ENCODE results near the gene CEBPA.

The CEBPA gene

DNA sequence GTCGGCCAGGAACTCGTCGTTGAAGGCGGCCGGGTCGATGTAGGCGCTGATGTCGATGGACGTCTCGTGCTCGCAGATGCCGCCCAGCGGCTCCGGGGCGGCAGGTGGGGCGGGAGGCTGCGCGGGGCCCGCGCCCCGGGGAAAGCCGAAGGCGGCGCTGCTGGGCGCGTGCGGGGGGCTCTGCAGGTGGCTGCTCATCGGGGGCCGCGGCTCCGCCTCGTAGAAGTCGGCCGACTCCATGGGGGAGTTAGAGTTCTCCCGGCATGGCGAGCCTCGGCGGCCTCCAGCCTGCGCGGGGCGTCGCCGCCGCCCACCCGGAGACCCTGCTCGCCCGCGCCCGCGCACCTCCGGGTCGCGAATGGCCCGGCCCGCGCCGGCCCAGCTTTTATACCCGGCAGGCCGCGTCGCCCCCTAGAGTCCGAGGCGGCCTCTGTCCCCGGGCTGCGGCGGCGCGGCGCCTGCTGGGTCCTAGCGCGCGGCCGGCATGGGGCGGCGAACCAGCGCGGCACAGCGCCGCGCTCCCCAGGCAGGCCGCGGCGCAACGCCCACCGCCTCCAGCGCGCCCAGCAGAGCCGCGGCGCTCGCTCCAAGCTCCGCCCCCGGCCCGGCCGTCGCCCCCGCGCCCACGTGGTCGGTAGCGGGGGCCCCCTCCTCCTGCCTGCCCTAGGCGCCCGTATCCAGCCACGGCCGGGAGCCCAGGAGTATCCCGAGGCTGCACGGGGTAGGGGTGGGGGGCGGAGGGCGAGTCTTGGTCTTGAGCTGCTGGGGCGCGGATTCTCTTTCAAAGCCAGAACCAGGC, at the start of gene CEBPA:
CEBPA (minus strand) TSS at position 360 of the 799 bp plus-strand sequence; CDS start at position 240, 120 bp downstream.
- no peak for DNase-seq

GRCh38 chr19:33350538-33351309, 48.4 kb upstream of the CEBPA start:
- no peak for DNase-seq

DNA sequence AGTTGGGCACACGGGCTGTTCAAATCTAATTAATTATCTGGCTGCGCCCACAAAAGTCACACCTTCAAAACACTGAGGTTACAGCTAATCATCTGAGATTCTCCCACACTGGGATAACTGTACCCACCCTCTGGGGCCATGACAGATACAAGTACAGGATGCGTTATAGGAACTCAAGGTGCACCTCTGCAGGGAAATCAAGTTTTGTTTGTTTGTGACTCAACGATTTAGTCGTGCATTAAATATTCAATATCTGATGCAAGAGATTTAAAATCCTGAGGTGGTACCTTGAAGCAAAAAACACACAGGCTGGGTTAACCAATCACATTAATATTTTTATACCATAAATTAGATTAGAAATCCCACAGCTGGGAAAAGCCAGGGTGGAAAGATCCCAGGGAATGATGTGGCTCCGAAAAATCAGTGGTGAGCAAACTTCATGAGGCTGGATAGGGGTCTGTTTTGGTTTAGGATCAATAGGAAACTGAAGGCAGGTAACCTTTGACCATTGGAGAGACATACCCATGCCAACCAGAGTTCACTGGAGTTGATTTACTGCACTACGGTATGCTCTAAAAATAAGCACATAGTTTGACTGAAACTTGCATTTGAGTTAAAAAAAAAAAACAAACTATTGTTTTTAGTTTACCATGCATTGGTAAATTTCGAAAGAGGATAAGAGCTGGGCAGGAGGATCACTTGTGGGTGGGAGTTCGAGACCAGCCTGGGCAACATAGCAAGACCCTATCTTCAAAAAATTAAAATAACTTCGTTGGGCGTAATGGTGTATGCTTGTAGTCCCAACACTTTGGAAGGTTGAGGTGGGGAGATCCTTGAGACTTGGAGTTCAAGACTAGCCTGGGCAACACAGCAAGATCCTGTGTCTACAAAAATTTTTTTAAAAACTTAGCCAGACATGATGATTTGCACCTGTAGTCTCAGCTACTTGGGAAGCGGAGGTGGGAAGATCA, 47.3 kb upstream of the CEBPA start:
- no peak for DNase-seq

GRCh38 chr19:33348301-33349010, 46.1 kb upstream of the CEBPA start:
- DNase-seq, result no peak

DNA sequence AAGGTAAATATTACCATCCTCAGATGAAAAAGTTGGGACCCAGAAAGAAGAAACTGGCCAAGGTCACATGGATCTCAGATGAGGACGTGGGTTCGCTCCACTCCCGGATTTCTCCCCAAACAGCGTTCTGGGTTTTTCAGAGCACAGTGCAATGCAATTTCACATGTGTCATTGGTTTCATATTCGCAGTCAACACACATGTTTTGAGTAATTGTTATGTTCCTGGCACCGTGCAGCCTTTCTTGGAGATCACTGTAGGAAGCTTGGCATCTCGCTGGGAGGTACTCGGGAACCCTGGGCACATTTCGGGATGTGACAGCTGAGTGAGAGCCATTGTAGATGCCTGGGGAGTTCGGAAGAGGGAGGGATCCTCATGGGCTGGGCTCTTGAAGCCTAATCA, 45.0 kb upstream of the CEBPA start:
- DNase-seq, result no peak

DNA sequence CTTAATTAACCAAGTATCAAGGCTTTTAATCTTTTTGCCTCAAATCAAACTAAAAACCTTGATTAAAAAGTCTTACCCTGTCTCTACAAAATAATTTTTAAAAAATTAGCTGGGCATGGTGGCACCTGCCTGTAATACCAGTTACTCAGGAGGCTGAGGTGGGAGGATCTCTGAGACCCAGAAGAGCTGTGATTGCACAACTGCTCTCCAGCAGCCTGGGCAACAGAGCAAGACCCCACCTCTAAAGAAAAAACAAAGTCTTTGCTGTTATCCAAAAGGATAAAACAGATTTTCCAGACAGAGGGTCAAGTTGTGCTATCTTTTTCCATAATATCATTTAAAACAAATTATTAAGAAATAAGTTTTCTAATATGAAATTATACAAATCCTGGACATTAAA, 44.3 kb upstream of the CEBPA start:
- DNase-seq, result no peak

DNA sequence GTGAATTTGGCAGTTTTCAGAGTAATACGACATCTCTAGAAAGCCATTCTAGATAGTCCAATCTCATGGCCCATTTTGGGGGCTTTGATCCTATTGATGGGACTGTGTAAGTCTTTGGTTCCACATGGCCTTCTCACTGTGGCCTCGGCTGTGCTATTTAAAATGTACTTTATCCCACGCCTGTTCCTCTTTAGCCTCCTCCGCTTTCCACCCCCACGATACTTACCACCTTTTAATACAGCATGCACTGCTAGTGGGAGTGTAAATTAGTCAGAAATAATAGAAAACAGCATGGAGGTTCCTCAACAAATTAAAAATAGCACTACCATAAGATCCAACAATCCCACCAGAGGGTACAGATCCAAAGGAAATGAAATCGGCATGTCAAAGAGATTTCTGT, 42.8 kb upstream of the CEBPA start:
- DNase-seq, result no peak

- no peak for DNase-seq
These were observed 42.2 kb upstream of the CEBPA start for GRCh38 chr19:33344573-33344925.

- no peak for DNase-seq
These were observed 41.7 kb upstream of the CEBPA start for GRCh38 chr19:33343859-33344572.

DNA sequence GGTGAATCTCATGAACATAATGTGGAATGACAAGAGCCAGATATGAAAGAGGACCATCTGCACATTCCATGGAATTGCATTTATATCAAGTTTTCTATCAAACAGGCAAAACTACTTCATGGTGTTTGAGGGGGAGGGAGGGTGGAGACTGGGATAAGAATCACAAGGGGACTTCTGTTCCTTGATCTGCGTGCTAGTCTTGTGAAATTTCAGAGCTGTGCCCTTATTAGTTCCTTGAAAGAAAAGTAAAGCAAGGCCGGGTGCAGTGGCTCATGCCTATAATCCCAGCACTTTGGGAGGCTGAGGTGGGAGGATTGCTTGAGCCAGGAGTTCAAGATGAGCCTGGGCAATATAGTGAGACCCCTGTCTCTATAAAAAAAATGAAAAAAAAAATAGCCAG, 41.0 kb upstream of the CEBPA start:
- no peak for DNase-seq

DNA sequence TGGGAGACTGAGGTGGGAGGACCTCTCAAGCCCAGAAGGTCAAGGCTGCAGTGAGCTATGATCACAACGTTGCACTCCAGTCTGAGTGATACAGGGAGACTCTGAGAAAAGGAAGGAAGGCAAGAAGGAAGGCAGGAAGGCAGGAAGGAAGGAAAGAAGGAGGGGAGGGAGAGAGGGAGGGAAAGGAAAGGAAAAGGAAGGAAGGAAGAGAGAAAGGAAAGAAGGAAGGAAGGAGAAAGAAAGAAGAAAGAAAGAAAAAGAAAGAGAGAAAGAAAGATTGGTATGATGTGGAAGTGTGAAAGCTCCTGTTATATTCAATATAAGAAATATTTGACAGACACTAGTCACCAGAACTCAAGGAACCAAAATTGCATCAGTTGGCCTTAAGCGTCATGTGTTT, 38.7 kb upstream of the CEBPA start:
- DNase-seq, result no peak

GRCh38 chr19:33339016-33339984, 37.0 kb upstream of the CEBPA start:
- DNase-seq, result no peak

GRCh38 chr19:33335446-33335845, 33.1 kb upstream of the CEBPA start:
- DNase-seq, result no peak

DNA sequence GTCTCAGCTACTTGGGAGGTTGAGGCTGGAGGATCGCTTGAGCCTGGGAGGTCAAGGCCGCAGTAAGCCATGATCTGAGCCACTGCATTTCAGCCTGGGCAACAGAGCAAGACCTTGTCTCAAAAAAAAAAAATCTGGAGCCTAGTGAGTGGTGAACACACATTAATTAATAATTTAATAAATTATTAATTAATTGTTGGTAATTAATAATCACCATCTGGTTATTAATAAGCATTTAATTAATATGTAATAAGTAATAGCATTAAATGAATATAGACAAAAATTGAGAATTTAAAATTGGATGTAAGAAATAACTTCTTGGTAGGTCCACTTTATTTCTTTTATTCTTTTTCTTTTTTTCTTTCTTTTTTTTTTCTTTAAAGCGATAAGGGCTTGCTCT, 31.9 kb upstream of the CEBPA start:
- DNase-seq, result no peak

DNA sequence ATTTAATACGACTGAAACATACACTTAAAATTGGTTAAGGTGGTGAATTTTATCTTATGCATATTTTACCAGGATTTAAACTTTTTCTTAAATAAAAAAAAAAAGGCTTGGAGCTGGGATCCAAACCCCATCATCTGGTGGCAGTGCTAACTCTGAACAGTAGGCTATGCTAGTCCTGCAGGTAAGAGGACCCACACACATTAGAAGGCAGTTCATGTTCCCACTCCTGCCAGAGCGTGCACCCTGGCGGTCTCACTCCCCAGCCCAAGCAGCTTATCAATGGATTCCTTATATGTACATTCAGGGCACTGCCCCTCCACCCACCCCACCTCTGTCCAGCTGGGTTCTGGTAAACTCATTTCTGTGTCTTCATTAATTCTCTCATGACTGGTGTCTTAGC, 31.3 kb upstream of the CEBPA start:
- no peak for DNase-seq

DNA sequence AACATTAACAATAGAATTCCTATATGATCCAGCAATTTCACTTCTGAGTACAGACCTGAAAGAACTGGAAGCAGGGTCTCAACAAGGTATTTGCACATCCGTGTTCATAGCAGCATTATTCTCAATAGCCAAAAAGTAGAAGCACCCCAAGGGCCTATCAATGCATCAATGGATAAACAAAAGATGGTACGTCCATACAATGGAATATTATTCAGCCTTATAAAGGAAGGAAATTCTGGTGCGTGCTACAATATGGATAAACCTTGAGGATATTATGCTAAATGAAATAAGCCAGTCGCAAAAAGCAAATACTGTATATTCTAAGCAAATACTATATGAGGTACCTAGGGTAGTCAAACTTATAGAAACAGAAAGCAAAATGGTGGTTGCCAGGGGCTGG, 30.8 kb upstream of the CEBPA start:
- DNase-seq, result no peak

- DNase-seq, result no peak
These were observed 29.9 kb upstream of the CEBPA start for GRCh38 chr19:33332248-33332647.

DNA sequence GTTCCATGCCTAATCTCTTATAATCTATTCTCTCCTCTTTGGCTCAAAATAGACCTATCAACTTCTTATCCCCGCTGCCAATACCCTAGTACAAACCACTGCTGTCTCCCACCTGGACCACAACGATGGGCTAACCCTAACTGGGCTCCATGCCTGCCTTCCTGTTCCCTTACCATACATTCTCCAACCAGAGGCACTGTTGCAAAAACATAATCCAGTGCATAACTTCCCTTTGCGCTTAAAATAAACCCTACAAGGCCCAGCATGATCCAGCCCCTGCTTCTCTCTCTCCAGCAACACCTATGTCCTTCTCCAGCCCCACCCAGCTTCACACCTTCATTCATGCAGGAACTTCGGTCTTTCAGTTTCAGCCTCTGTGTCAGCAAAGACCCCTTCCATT, 27.4 kb upstream of the CEBPA start:
- DNase-seq, result no peak

DNA sequence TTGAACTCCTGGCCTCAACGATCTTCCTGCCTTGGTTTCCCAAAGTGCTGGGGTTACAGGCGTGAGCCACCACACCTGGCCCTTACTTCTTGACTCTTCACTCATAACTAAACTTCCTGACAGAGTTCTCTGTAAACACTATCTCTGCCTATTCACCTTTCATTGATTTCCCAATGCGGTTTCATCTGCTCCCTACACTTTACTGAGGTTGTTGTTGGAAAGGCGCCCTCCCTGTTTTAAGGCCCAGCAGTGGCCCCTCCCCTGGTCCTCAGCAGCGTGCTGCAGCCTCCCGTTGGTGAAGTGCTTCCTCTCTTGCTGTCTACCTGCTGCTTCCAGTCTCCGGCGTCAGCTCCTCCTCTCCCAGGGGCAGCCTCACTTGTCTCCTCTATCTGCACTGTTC, 26.7 kb upstream of the CEBPA start:
- no peak for DNase-seq

GRCh38 chr19:33325920-33326319, 23.6 kb upstream of the CEBPA start:
- DNase-seq, result no peak

DNA sequence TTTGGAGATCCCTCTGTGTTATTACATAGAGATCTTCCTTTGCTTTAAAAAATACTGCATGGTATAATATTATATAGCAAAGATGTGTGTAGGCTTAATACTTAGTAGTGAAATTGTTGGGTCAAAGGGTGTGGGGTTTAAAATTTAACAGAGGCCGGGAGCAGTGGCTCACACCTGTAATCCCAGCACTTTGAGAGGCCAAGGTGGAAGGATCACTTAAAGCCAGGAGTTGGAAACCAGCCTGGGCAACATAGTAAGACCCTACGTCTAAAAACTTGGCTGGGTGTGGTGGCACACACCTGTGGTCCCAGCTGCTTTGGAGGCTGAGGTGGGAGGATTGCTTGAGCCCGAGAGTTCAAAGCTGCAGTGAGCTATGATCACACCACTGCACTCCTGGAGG, 22.3 kb upstream of the CEBPA start:
- DNase-seq, result no peak

All from activated CD4-positive, CD25-positive, alpha-beta regulatory T cell treated with anti-CD3 and anti-CD28 coated beads, Interleukin-2, amount 50 U/mL, for 72 hours (primary cell).